SU-DHL-6 (cell line): ENCODE measurements around the gene NAV3.

Experiments
- CTCF ChIP-seq: fragments of 200-600 bp; sonication (generic); IDR thresholded peaks from one replicate; pipeline ENCODE4 v1.5.1; 2017; ENCODE audit warnings: antibody characterized with exemption, mild to moderate bottlenecking, low read length, moderate library complexity; ENCODE audit not compliant: insufficient read depth, poor library complexity, severe bottlenecking
- EZH2phosphoT487 ChIP-seq: fragments of 200-600 bp; sonication (generic), shearing (Covaris generic); conservative IDR thresholded peaks from 2 replicates; pipeline ENCODE4 v1.6.1; 2018; ENCODE audit warnings: mild to moderate bottlenecking, antibody characterized with exemption, low read length, moderate library complexity, mixed read lengths

- TF ChIP-seq CTCF (no peak), EZH2phosphoT487 (no peak)
Measured at GRCh38 chr12:78261901-78262300, 431.2 kb downstream of the NAV3 start.
